Nephron (organoid): ENCODE results near the gene OR10K2.

Source experiments
- H3K27ac Mint-ChIP-seq, 3 experiments: 2 replicates each; pipeline ENCODE4 v1.8.0; 2020; ENCODE audit warnings: mixed read lengths in 3 of 3, mild to moderate bottlenecking in 2 of 3, moderate library complexity in 1 of 3
- H3K27me3 Mint-ChIP-seq: 2 replicates; pipeline ENCODE4 v1.8.0; 2021; ENCODE audit warnings: low read depth, mild to moderate bottlenecking, moderate library complexity, mixed read lengths
- H3K36me3 Mint-ChIP-seq: 2 replicates; pipeline ENCODE4 v1.8.0; 2020; ENCODE audit warnings: low read depth, mixed read lengths
- H3K4me1 Mint-ChIP-seq: 2 replicates; pipeline ENCODE4 v1.8.0; 2020; ENCODE audit warnings: mixed read lengths
- H3K4me3 Mint-ChIP-seq, 3 experiments: 2 replicates each; pipeline ENCODE4 v1.8.0; 2020; ENCODE audit warnings: mild to moderate bottlenecking in 3 of 3, mixed read lengths in 3 of 3, moderate library complexity in 2 of 3
- H3K9me3 Mint-ChIP-seq: 2 replicates; pipeline ENCODE4 v1.8.0; 2020; ENCODE audit warnings: mixed read lengths
- TF ChIP-seq, protein P1 (sequence below), 3 experiments: fragments of 200-600 bp; sonication (generic); IDR thresholded peaks; one replicate each; pipeline ENCODE4 v1.5.0; 2021; ENCODE audit warnings: antibody characterized with exemption in 3 of 3; ENCODE audit not compliant: unreplicated experiment in 3 of 3

OR10K2 gene, protein sequence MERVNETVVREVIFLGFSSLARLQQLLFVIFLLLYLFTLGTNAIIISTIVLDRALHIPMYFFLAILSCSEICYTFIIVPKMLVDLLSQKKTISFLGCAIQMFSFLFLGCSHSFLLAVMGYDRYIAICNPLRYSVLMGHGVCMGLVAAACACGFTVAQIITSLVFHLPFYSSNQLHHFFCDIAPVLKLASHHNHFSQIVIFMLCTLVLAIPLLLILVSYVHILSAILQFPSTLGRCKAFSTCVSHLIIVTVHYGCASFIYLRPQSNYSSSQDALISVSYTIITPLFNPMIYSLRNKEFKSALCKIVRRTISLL

DNA sequence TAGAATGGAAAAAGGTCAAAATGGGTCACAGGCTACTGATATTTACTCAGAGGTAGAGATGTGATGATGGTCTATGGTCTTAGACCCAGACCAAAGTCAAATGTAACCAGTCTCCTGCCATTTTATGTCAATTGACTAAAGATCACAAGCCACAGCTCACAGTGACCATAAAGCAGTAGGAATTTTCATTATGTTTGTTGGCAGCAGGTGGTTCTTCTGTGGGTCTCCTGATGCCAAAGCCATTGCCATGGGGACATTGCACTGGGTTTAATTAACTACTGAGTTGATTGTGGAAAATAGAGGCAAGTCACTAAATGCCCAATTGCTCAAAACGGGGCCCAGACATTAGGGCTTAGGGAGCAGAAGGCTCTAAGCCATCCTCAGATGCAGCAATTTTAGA lies at the start of gene OR10K2:
OR10K2 (minus strand) TSS at position 101 of the 400 bp plus-strand sequence. CDS start 5,371 bp downstream, outside the sequence.
- Mint-ChIP-seq H3K4me3 (no peak within 1 kb of the TSS), H3K4me1 (no peaks in the 10 kb centered on the region), H3K36me3 (no peaks in the 10 kb centered on the region), H3K27ac (no peak within 1 kb of the TSS), H3K27me3 (no peaks in the 10 kb centered on the region), H3K9me3 (peaks cover 6% of the 10 kb centered on the region)
- TF ChIP-seq, protein P1, sequence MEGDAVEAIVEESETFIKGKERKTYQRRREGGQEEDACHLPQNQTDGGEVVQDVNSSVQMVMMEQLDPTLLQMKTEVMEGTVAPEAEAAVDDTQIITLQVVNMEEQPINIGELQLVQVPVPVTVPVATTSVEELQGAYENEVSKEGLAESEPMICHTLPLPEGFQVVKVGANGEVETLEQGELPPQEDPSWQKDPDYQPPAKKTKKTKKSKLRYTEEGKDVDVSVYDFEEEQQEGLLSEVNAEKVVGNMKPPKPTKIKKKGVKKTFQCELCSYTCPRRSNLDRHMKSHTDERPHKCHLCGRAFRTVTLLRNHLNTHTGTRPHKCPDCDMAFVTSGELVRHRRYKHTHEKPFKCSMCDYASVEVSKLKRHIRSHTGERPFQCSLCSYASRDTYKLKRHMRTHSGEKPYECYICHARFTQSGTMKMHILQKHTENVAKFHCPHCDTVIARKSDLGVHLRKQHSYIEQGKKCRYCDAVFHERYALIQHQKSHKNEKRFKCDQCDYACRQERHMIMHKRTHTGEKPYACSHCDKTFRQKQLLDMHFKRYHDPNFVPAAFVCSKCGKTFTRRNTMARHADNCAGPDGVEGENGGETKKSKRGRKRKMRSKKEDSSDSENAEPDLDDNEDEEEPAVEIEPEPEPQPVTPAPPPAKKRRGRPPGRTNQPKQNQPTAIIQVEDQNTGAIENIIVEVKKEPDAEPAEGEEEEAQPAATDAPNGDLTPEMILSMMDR (IDR thresholded peaks at IDR 0.05; ENCODE audit: unreplicated experiment in 3 of 3) = no peak

DNA sequence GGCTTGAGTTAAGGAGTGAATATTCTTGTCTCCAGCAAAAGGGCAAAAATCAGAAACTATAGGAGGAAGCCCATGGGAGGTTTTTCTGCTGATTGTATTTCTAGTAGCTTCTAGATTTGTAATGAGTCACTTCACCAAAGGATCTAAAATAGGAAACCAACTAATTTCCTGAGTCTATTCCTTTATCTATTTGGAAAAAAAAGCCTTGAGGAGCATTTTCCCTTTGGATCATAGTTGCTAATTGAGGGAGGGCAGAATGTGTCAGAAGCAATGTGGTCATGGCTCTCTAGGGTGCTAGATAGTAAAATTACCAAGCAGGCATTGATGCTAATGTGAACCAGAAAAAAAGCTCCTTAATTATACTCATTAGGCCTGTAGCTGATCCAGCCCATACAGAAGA lies 45.9 kb upstream of the OR10K2 start, which contains the start of gene OR10R2:
OR10R2 (plus strand) TSS at position 301 of the 400 bp plus-strand sequence. CDS start 106 bp downstream, outside the sequence.
- TF ChIP-seq, protein P1 (IDR thresholded peaks at IDR 0.05; ENCODE audit: unreplicated experiment in 3 of 3) = no peak

DNA sequence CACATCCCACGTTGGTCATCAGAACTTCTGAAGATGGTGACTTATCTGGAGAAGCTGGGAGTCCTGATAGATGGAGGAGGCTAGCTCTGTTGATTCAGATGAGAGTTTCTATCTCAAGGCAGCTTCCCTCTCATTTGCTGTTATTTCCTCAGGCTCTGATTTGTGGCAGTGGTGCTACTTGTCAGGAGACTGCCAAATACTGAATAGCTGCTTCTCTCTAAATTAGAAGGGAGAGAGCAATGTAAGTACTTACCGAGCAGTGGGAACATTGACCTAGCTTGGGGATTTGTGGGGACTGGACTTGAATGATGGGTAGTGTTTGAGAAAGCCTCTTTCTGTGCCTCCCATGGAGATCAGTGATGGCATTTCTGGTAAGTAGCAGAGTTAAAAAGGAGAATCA lies 35.5 kb upstream of the OR10K2 start, which contains the start of gene OR10K1:
OR10K1 (plus strand) TSS at position 301 of the 400 bp plus-strand sequence. CDS start 3,728 bp downstream, outside the sequence.
- Mint-ChIP-seq H3K36me3 (no peaks in the 10 kb centered on the region), H3K4me3 (no peak within 1 kb of the TSS), H3K9me3 (no peaks in the 10 kb centered on the region), H3K27ac (no peak within 1 kb of the TSS), H3K4me1 (no peaks in the 10 kb centered on the region), H3K27me3 (no peaks in the 10 kb centered on the region)
- TF ChIP-seq, protein P1 (IDR thresholded peaks at IDR 0.05; ENCODE audit: unreplicated experiment in 3 of 3) = no peak

More for the DNA sequence above, 45.9 kb upstream of the OR10K2 start, which contains the start of gene OR10R2:
- no peak within 1 kb of the TSS for H3K27ac Mint-ChIP-seq
- H3K4me3 Mint-ChIP-seq = no peak within 1 kb of the TSS
- no peaks in the 10 kb centered on the region for H3K36me3 Mint-ChIP-seq
- H3K4me1 Mint-ChIP-seq = no peaks in the 10 kb centered on the region
- no peaks in the 10 kb centered on the region for H3K9me3 Mint-ChIP-seq
- peaks cover 3% of the 10 kb centered on the region for H3K27me3 Mint-ChIP-seq

DNA sequence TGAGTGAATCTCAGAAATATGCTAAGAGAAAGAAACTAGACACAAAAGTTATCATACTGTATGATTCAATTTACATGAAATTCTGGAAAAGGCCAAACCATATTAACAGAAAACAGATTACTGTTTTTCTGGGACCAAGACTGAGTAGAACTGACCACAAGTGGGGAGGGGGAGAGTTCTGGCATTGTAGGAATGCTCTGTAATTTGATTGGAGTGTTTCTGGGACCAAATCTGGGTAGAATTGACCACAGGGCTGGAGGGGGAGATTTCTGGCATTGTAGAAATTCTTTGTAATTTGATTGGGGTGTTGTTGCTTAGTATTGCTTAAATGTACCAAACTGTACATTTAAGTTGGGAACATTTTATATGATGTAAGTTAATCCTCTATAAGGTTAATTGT lies 32.2 kb upstream of the OR10K2 start:
- peaks cover 3% of the 10 kb centered on the region for H3K9me3 Mint-ChIP-seq
- TF ChIP-seq, protein P1 (IDR thresholded peaks at IDR 0.05; ENCODE audit: unreplicated experiment in 3 of 3) = no peak
- H3K27ac Mint-ChIP-seq = no peak overlapping the region
- H3K27me3 Mint-ChIP-seq = no peaks in the 10 kb centered on the region
- H3K36me3 Mint-ChIP-seq = no peaks in the 10 kb centered on the region
- no peak overlapping the region for H3K4me3 Mint-ChIP-seq
- no peaks in the 10 kb centered on the region for H3K4me1 Mint-ChIP-seq

DNA sequence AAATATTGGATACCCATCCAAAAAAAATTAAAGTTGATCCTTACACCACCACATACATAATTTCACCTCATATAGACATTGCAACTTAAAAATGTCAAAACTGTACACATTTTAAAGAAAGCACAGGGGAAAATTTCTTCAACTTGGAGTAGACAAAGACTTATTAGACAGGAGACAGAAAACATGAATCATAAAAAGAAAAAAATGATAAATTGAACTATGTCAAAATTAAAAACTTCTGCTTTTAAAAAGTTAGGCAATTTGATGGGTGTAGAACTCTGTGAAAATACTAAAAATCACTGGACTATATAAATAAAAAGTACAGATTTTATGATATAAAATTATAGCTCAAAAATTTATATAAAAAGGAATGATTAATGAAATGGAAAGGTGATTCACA lies 31.2 kb upstream of the OR10K2 start:
- no peaks in the 10 kb centered on the region for H3K27me3 Mint-ChIP-seq
- no peak overlapping the region for H3K27ac Mint-ChIP-seq
- peaks cover 3% of the 10 kb centered on the region for H3K9me3 Mint-ChIP-seq
- no peaks in the 10 kb centered on the region for H3K36me3 Mint-ChIP-seq
- H3K4me1 Mint-ChIP-seq = no peaks in the 10 kb centered on the region
- TF ChIP-seq, protein P1 (IDR thresholded peaks at IDR 0.05; ENCODE audit: unreplicated experiment in 3 of 3) = no peak
- H3K4me3 Mint-ChIP-seq = no peak overlapping the region

DNA sequence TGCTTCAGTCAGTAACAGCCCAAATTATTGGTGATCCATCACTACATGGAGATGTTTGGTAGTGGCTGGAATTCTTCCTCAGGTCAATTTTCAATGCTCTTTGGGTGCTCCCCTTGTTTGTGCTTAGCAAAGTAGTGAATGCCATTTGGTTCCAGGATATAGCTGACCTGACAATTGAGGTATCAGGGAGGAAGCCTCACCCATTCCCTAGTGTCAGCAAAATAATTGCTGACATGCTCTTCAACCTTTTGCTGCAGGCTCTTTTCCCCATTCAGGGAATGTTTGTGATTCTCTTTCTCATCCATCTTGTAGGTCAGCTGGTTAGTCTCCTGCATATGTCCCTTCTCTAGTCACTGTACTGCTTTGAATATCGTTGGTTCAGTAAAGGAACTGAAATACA lies 28.5 kb upstream of the OR10K2 start:
- Mint-ChIP-seq H3K27me3 (no peaks in the 10 kb centered on the region), H3K27ac (no peak overlapping the region), H3K4me3 (no peak overlapping the region), H3K9me3 (peaks cover 8% of the 10 kb centered on the region), H3K4me1 (no peaks in the 10 kb centered on the region), H3K36me3 (no peaks in the 10 kb centered on the region)
- TF ChIP-seq, protein P1 (IDR thresholded peaks at IDR 0.05; ENCODE audit: unreplicated experiment in 3 of 3) = no peak
